Ectodermal cell (in vitro differentiated cells): ENCODE measurements around the gene ANXA10.
"Not testable (repeated sequence)": the region's sequence is repeated elsewhere in the genome, so short reads cannot be mapped to it uniquely, and the experiment has no call there.

Experiments
- H3K27ac ChIP-seq: 2 replicates; pipeline ENCODE4 v1.7.0; 2013; ENCODE audit warnings: mild to moderate bottlenecking, low read depth, low read length; ENCODE audit not compliant: insufficient read depth, poor library complexity, severe bottlenecking
- H3K27me3 ChIP-seq: 2 replicates; pipeline ENCODE4 v1.7.0; 2013; ENCODE audit warnings: mild to moderate bottlenecking, low read length; ENCODE audit not compliant: insufficient read depth, control insufficient read depth, poor library complexity, severe bottlenecking
- H3K36me3 ChIP-seq: one replicate; pipeline ENCODE4 v1.7.0; 2013; ENCODE audit warnings: low read length; ENCODE audit not compliant: control insufficient read depth, insufficient read depth
- H3K4me1 ChIP-seq: one replicate; pipeline ENCODE4 v1.7.0; 2013; ENCODE audit warnings: low read length; ENCODE audit not compliant: control insufficient read depth, insufficient read depth
- H3K4me3 ChIP-seq: 2 replicates; pipeline ENCODE4 v1.7.0; 2013; ENCODE audit warnings: low read depth, low read length, control low read depth; ENCODE audit not compliant: insufficient read depth
- H3K9me3 ChIP-seq: 2 replicates; pipeline ENCODE4 v1.7.0; 2013; ENCODE audit warnings: mild to moderate bottlenecking, low read length, moderate library complexity; ENCODE audit not compliant: control insufficient read depth
- WGBS, 2 experiments: methylation state at CpG; one replicate each; pipeline ENCODE4 v1.1.7; 2013; ENCODE audit warnings: missing lambda C conversion rate in 2 of 2; 5-methylcytosine and 5-hydroxymethylcytosine counted together

Gene ANXA10

DNA sequence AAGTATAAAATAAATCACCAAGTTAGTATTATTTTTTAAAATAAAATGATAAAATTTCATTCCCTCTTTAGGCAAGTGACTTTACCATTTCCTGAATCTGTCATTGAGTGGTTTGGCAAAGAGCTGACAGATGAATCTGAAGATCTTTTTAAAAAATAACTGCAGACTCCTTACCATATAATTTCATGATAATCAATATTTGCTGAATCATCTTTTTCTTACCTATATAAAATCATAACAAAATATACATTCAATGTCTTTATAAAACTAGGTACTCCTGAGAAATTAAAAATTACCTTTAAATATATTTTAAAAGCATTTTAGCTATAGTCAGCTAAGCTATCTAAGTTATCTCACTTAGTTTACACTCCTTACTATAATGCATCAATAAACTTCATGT, 17.2 kb downstream of the ANXA10 start:
- Histone ChIP-seq H3K4me1 (no peaks in the 10 kb centered on the region), H3K27me3 (no peaks in the 10 kb centered on the region), H3K9me3 (no peaks in the 10 kb centered on the region), H3K27ac (no peak overlapping the region), H3K4me3 (no peak overlapping the region), H3K36me3 (no peaks in the 10 kb centered on the region)

DNA sequence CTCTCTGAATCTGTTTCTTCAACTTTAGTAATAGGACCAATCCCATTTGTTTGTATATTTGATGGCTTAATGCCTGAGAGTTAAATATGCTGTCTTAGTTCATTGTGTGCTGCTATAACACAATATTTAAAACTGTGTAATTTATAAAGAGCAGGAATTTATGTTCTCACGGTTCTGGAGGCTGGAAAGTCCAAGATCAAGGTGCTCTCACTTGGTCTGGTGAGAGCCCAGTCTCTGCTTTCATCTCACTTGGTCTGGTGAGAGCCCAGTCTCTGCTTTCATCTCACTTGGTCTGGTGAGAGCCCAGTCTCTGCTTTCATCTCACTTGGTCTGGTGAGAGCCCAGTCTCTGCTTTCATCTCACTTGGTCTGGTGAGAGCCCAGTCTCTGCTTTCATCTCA, 20.7 kb downstream of the ANXA10 start:
- H3K36me3 ChIP-seq, H3K4me3 ChIP-seq, H3K27me3 ChIP-seq, H3K27ac ChIP-seq, H3K4me1 ChIP-seq, H3K9me3 ChIP-seq: not testable (repeated sequence)
- WGBS, 2 experiments: 88 to 90% methylated on average over 1 of the region's 1 CpG

GRCh38 chr4:168118116-168118655, 25.8 kb downstream of the ANXA10 start:
- Histone ChIP-seq H3K4me3 (no peak overlapping the region), H3K27me3 (no peaks in the 10 kb centered on the region), H3K4me1 (no peaks in the 10 kb centered on the region), H3K36me3 (no peaks in the 10 kb centered on the region), H3K9me3 (no peaks in the 10 kb centered on the region), H3K27ac (no peak overlapping the region)
- WGBS, 2 experiments: 67 to 100% methylated on average over 1 of the region's 1 CpG

DNA sequence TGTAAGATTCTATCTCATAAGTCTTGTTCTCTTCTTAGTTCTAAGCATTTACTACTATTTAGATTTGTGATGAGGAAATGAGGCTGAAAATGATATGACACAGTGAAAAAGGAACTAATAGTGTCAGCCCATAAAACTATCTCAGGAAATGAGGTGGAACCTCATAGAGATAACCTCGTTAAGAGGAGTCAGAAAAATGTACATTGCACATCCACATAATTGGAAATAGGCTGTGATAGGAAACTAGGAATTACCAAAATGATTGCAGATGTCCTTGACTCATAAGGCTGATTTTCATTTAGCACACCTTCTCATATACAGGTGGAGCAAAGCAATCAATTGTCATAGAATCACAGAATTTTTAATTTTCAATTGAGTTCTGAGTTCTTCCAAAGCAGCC, 26.8 kb downstream of the ANXA10 start:
- H3K36me3 ChIP-seq: no peaks in the 10 kb centered on the region
- H3K27ac ChIP-seq: no peak overlapping the region
- no peak overlapping the region for H3K4me3 ChIP-seq
- H3K27me3 ChIP-seq: no peaks in the 10 kb centered on the region
- WGBS, 2 experiments: 87% methylated on average over 1 of the region's 1 CpG; no CpG with 5 or more reads in 1 of the 2 experiments
- H3K9me3 ChIP-seq: no peaks in the 10 kb centered on the region
- no peaks in the 10 kb centered on the region for H3K4me1 ChIP-seq

- Histone ChIP-seq H3K36me3 (no peaks in the 10 kb centered on the region), H3K4me3 (no peak overlapping the region), H3K9me3 (no peaks in the 10 kb centered on the region), H3K27me3 (no peaks in the 10 kb centered on the region), H3K4me1 (no peaks in the 10 kb centered on the region), H3K27ac (no peak overlapping the region)
- 94 to 100% methylated on average over 1 to 3 of the region's 3 CpGs for WGBS, 2 experiments
Measured at GRCh38 chr4:168119890-168120289, 27.6 kb downstream of the ANXA10 start.

- no peaks in the 10 kb centered on the region for H3K36me3 ChIP-seq
- WGBS, 2 experiments: no CpG with 5 or more reads among the region's 1 CpG
- H3K4me1 ChIP-seq: no peaks in the 10 kb centered on the region
- no peaks in the 10 kb centered on the region for H3K27me3 ChIP-seq
- no peak overlapping the region for H3K27ac ChIP-seq
- no peaks in the 10 kb centered on the region for H3K9me3 ChIP-seq
- H3K4me3 ChIP-seq: no peak overlapping the region
Measured at GRCh38 chr4:168120811-168121210, 28.5 kb downstream of the ANXA10 start.

DNA sequence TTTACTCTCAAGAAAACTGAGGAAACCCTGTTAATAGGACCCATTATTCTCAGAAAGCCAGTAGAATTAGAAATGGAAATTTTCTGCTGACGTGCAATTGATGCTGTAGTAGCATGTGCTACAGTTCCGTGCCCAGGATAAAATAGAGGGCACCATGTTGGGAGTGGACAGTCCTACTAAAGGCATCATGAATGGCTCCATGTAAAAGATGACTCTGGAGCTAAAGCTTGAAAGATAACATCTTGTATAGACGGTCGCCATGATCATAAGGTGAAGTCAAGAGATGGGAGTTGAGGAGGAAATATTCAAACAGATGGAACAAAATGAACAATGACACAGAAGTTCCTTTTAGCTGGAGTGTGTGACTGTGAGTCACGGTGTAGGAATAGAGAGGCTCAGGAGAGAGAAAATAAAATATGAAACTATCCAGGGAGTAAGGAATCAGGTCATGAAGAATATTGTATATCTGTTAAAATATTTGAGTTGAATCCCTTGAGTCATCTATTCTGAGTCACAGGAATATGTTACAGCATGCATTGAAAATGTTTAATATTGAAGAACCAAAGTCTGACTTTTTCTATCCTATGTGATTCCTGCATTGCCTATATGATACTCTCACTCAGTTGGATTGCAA, 31.8 kb downstream of the ANXA10 start:
- H3K27me3 ChIP-seq: no peaks in the 10 kb centered on the region
- no peaks in the 10 kb centered on the region for H3K4me1 ChIP-seq
- H3K9me3 ChIP-seq: no peaks in the 10 kb centered on the region
- H3K36me3 ChIP-seq: no peaks in the 10 kb centered on the region
- H3K27ac ChIP-seq: no peak overlapping the region
- H3K4me3 ChIP-seq: no peak overlapping the region
- WGBS, 2 experiments: 96 to 97% methylated on average over 5 of the region's 5 CpGs

DNA sequence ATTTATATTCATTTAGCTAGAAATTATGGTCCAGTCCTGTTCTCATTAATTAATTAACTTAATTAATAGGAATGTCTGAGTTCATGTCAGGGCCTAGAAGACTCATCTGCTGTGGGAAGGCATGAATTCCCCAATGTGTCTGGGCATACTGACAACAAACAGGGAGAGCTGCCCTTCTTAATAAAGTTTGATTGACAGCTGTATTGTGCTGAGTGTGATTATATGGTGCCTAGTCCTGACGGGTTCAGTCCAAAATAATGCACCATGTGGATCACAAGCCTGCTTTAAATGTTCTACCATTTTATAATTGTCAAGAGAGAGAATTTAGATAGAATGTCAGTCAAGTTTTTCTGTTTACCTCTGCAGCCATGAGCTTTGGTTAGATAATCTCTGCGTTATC, 34.6 kb downstream of the ANXA10 start:
- no peaks in the 10 kb centered on the region for H3K9me3 ChIP-seq
- WGBS, 2 experiments: 83 to 92% methylated on average over 1 to 2 of the region's 2 CpGs
- no peak overlapping the region for H3K27ac ChIP-seq
- H3K4me1 ChIP-seq: no peaks in the 10 kb centered on the region
- H3K4me3 ChIP-seq: no peak overlapping the region
- no peaks in the 10 kb centered on the region for H3K36me3 ChIP-seq
- H3K27me3 ChIP-seq: no peaks in the 10 kb centered on the region

DNA sequence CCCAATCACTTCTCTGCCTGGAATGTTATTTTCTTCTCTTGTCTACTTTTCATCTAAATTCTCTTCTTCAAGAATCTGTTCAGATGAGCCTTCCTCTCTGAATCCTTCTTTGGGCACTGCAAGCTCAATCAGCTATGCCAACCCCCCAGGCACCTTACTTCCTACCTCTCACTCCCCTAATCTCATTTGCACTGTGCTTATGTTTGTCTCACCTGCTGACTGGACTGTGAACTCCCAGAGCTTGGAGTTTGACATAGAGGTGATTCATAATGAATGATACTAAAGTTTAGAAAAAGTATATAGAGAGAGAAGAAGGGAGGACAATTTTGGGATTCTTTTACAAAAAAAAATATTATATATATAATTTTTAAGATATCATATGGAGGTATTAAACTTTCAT, 36.3 kb downstream of the ANXA10 start:
- no peaks in the 10 kb centered on the region for H3K36me3 ChIP-seq
- no peak overlapping the region for H3K4me3 ChIP-seq
- no peak overlapping the region for H3K27ac ChIP-seq
- no peaks in the 10 kb centered on the region for H3K27me3 ChIP-seq
- H3K9me3 ChIP-seq: no peaks in the 10 kb centered on the region
- no peaks in the 10 kb centered on the region for H3K4me1 ChIP-seq

- Histone ChIP-seq H3K9me3 (no peaks in the 10 kb centered on the region), H3K27me3 (no peaks in the 10 kb centered on the region), H3K36me3 (no peaks in the 10 kb centered on the region), H3K4me3 (no peak overlapping the region), H3K27ac (no peak overlapping the region), H3K4me1 (no peaks in the 10 kb centered on the region)
- WGBS, 2 experiments: 85 to 96% methylated on average over 4 to 5 of the region's 6 CpGs
Measured at GRCh38 chr4:168129046-168129772, 36.9 kb downstream of the ANXA10 start.
